ENCODE results near the gene LRRC10B. TPM values are rescaled to one million over a fixed set of nuclear protein-coding genes. Genes with fewer than 3 reads are reported as not detected.

Gene LRRC10B
- total RNA-seq, 4 donors from 2014 or later, result 0.13 to 1.0 TPM; not detected in 2

DNA sequence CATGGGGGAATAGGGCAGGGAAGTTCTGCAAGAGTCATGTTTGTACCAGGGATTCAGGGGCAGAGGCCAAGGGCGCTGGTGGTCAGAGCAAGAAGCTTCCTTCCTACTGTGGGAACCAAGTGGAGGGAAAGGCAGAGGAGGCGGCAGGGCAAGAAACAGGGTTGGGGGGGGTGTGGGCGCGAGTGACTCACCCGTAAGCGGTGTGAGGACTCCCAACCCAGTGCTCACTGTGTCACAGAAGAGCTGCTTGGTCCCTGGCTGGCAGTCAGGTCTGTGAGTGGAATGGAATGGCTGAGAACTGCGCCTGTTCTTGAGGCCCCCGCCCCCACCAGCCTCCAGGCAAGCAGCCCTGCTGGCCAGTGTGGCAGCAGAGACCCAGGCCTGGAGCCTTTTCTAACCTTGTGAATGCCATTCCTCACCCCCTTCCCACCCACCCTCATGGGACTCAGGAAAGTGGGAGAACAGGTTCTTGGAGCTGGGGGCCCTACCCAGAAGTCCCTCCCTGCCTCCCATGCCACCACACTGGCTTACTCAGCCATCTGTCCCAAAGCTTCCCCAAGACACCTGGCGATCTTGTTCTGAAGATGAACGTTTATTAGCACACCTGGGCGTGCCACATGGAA lies 4.7 kb downstream of the LRRC10B start:
- Histone ChIP-seq H3K27me3 (peaks cover 25 to 26% (median 25%) of the 10 kb centered on the region in 3 donors), H3K27ac (no peak overlapping the region), H3K4me1 (peaks cover 2 to 6% of the 10 kb centered on the region in 2 donors), H3K36me3 (no peaks in the 10 kb centered on the region), H3K4me3 (no peak overlapping the region), H3K9me3 (no peaks in the 10 kb centered on the region)
- no peak for DNase-seq
- TF ChIP-seq POLR2A (IDR thresholded peaks at IDR 0.05), result no peak
- TF ChIP-seq, protein P1, sequence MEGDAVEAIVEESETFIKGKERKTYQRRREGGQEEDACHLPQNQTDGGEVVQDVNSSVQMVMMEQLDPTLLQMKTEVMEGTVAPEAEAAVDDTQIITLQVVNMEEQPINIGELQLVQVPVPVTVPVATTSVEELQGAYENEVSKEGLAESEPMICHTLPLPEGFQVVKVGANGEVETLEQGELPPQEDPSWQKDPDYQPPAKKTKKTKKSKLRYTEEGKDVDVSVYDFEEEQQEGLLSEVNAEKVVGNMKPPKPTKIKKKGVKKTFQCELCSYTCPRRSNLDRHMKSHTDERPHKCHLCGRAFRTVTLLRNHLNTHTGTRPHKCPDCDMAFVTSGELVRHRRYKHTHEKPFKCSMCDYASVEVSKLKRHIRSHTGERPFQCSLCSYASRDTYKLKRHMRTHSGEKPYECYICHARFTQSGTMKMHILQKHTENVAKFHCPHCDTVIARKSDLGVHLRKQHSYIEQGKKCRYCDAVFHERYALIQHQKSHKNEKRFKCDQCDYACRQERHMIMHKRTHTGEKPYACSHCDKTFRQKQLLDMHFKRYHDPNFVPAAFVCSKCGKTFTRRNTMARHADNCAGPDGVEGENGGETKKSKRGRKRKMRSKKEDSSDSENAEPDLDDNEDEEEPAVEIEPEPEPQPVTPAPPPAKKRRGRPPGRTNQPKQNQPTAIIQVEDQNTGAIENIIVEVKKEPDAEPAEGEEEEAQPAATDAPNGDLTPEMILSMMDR (IDR thresholded peaks at IDR 0.05 in 4 of 5, conservative IDR thresholded peaks at IDR 0.05 in 1 of 5), result no peak
- ATAC-seq, result no peak
- in situ Hi-C loops (cut with MboI; ENCODE audit: low sequenced_read_pairs in 4 of 4) (loop anchor here in 1 of 4 donors (10.0 kb wide), 1 partner anchor 68 kb away; no protein-coding TSS in a partner anchor), intact Hi-C loops (cut with DNase I; ENCODE audit: low total_unique reads) (no loop called here)

DNA sequence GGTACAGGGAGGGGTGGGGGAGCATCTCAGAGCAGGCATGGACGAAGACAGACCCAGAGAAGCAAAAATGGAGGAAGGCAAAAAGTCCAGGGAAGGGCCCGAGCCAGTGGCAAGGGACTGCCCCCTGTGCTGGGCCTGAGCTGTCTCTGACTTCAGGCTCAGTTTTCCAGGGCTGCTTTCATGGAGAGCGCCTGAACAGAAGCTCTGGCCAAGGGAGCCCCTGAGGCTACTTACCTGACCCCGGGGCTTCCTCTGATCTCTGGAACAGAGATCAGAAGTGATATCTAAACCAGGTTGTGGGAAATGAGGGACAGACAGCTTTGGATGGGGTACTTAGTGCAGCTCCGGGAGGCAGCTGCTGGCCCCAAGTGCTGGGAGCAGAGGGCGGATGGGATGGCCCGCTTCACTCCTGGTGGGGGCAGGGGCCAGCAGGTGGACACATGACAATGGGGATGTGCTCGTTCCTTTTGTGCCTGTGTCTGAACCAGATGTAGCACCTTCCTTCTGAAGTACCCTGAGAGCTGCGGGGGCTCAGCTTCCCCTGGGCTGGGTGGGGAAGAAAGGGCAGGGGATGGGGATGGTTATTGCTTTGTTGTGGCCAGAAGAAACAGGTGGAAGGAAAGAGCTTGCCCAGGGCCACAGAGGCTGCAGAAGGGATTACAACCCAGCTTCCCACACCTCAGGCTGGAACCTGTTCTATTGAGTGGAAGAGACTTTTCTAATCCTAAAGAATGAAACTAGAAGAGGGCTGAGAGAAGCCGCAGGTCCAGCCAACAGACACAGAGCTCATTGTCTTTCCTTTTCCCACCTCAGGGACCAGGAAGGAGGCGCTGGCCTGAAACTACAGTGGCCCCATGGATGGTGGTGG lies 5.7 kb downstream of the LRRC10B start:
- peaks cover 0 to 6% of the 10 kb centered on the region in 2 donors for H3K4me1 ChIP-seq
- peaks cover 22 to 23% (median 23%) of the 10 kb centered on the region in 3 donors for H3K27me3 ChIP-seq
- no peaks in the 10 kb centered on the region for H3K36me3 ChIP-seq
- no peaks in the 10 kb centered on the region for H3K9me3 ChIP-seq
- in situ Hi-C loops (cut with MboI; ENCODE audit: low sequenced_read_pairs in 4 of 4), result loop anchor here in 1 of 4 donors (10.0 kb wide), 1 partner anchor 69 kb away; no protein-coding TSS in a partner anchor
- no peak for DNase-seq
- H3K27ac ChIP-seq, result no peak overlapping the region
- no peak overlapping the region for H3K4me3 ChIP-seq
- intact Hi-C loops (cut with DNase I; ENCODE audit: low total_unique reads), result no loop called here
- TF ChIP-seq POLR2A (IDR thresholded peaks at IDR 0.05), result no peak
- TF ChIP-seq, protein P1 (IDR thresholded peaks at IDR 0.05 in 4 of 5, conservative IDR thresholded peaks at IDR 0.05 in 1 of 5), result no peak
- no peak for ATAC-seq

DNA sequence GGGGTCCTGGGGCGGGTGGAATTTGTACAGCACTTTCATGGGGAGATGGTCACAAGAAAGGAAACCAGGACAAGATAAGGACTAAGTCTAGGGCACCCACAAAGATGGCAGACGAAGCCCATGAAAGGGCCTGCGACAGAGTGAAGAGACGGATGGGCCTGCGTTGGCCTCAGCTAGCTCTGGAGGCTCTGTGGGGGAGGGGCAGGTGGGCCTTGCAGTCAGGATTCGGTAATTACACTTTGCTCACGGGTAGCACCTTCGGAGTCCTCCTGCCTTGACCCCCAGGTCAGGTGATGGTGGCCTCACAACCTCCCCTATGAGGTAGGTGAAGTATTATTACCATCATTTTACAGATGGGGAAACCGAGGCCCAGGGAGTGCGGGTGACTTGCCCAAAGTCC lies 7.1 kb downstream of the LRRC10B start:
- TF ChIP-seq, protein P1 (IDR thresholded peaks at IDR 0.05 in 4 of 5, conservative IDR thresholded peaks at IDR 0.05 in 1 of 5), result no peak
- no peak for TF ChIP-seq POLR2A (IDR thresholded peaks at IDR 0.05)

DNA sequence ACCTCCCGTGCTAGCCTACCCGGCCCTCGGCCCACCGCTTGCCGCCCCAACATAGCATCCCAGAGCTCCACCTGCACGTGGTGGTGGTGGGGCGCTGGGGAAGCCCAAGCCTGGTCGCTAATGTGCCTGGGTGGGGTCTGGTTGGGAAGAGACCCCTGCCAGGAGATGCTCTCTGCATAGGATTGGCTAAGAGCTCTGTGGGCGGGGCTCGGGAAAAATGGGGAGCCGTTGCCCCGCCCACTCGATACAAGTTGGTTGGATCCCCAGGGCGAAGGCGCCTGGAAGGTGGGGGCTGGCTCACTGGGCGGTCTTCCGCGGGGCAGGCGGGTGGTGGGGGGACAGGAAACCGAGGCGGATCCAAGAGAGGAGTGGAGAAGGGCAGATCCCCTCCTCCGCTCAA lies 7.6 kb downstream of the LRRC10B start:
- no peak overlapping the region for H3K27ac ChIP-seq
- no peak for DNase-seq
- no peak overlapping the region for H3K4me3 ChIP-seq
- TF ChIP-seq, protein P1 (IDR thresholded peaks at IDR 0.05 in 4 of 5, conservative IDR thresholded peaks at IDR 0.05 in 1 of 5), result no peak
- TF ChIP-seq POLR2A (IDR thresholded peaks at IDR 0.05), result no peak
- no peaks in the 10 kb centered on the region for H3K36me3 ChIP-seq
- peak in 1 of 2 donors; percentile 6 for ATAC-seq
- H3K9me3 ChIP-seq, result no peaks in the 10 kb centered on the region
- in situ Hi-C loops (cut with MboI; ENCODE audit: low sequenced_read_pairs in 4 of 4), result loop anchor here (5.0 to 10.0 kb wide), 3 partner anchors 39 to 71 kb away; no protein-coding TSS in a partner anchor
- intact Hi-C loops (cut with DNase I; ENCODE audit: low total_unique reads), result no loop called here
- H3K27me3 ChIP-seq, result peaks cover 4 to 6% (median 5%) of the 10 kb centered on the region in 3 donors
- H3K4me1 ChIP-seq, result no peaks in the 10 kb centered on the region

More for the DNA sequence above, 7.1 kb downstream of the LRRC10B start:
- in situ Hi-C loops (cut with MboI; ENCODE audit: low sequenced_read_pairs in 4 of 4), result loop anchor here (5.0 to 10.0 kb wide), 3 partner anchors 38 to 71 kb away; no protein-coding TSS in a partner anchor
- intact Hi-C loops (cut with DNase I; ENCODE audit: low total_unique reads), result no loop called here
- Histone ChIP-seq H3K27me3 (peaks cover 9 to 11% (median 10%) of the 10 kb centered on the region in 3 donors), H3K9me3 (no peaks in the 10 kb centered on the region), H3K27ac (no peak overlapping the region), H3K36me3 (no peaks in the 10 kb centered on the region), H3K4me1 (no peaks in the 10 kb centered on the region), H3K4me3 (no peak overlapping the region)
- no peak for ATAC-seq
- DNase-seq, result no peak

Data from gastrocnemius medialis (tissue), 4 donors.